T-helper 22 cell (primary cell): ENCODE data around the gene MTHFSD.

Source experiments
- DNase-seq: peaks from one replicate; pipeline ENCODE4 v3.0.0-alpha.2; 2020; ENCODE audit warnings: low read depth

MTHFSD gene

GRCh38 chr16:86490859-86491639 lies 64.0 kb downstream of the MTHFSD start:
- no peak for DNase-seq

GRCh38 chr16:86485746-86486145 lies 69.3 kb downstream of the MTHFSD start:
- no peak for DNase-seq

- DNase-seq = no peak
Observed at GRCh38 chr16:86484240-86484639, 70.8 kb downstream of the MTHFSD start.

GRCh38 chr16:86481607-86482006 lies 73.4 kb downstream of the MTHFSD start:
- no peak for DNase-seq

GRCh38 chr16:86480444-86480843 lies 74.6 kb downstream of the MTHFSD start:
- DNase-seq = no peak
